HepG2 (cell line): Measurements from ENCODE around the gene AIF1. TPM values are rescaled to one million over a fixed set of nuclear protein-coding genes. Genes with fewer than 3 reads are reported as not detected.

Source experiments
- ATRX ChIP-seq: sonication (generic); formaldehyde crosslinking; IDR thresholded peaks from 2 replicates; pipeline ENCODE4 v1.4.0; 2020; ENCODE audit warnings: missing genetic modification reagents, borderline replicate concordance
- IKZF1 ChIP-seq: fragments of 450-650 bp; IDR thresholded peaks from 2 replicates; pipeline ENCODE4 v1.7.1; 2016
- KLF12 ChIP-seq: sonication (generic); formaldehyde crosslinking; IDR thresholded peaks from 2 replicates; pipeline ENCODE4 v1.4.0; 2020; ENCODE audit warnings: missing genetic modification reagents, borderline replicate concordance
- MIER2 ChIP-seq: IDR thresholded peaks from 2 replicates; pipeline ENCODE4 v1.6.1; 2016; ENCODE audit warnings: missing biosample characterization, missing genetic modification reagents
- NCOR1 ChIP-seq: fragments of 200-600 bp; sonication (generic); IDR thresholded peaks from 2 replicates; pipeline ENCODE4 v1.7.0; 2017; ENCODE audit warnings: antibody characterized with exemption, low read length, borderline replicate concordance
- NR1H2 ChIP-seq: sonication (generic); formaldehyde crosslinking; IDR thresholded peaks from 2 replicates; pipeline ENCODE4 v1.8.1; 2022; ENCODE audit warnings: low read depth, missing genetic modification reagents, borderline replicate concordance
- POLR2AphosphoS5 ChIP-seq: IDR thresholded peaks from 2 replicates; pipeline ENCODE4 v1.6.1; 2012; ENCODE audit warnings: low read depth, low read length
- SALL1 ChIP-seq: sonication (generic); formaldehyde crosslinking; IDR thresholded peaks from 2 replicates; pipeline ENCODE4 v1.8.0; 2022; ENCODE audit warnings: mild to moderate bottlenecking, missing genetic modification reagents
- SALL2 ChIP-seq: sonication (generic); formaldehyde crosslinking; IDR thresholded peaks from 2 replicates; pipeline ENCODE4 v1.8.1; 2023; ENCODE audit warnings: mild to moderate bottlenecking, missing genetic modification reagents, inconsistent platforms
- ZBTB38 ChIP-seq: sonication (generic); formaldehyde crosslinking; IDR thresholded peaks from 2 replicates; pipeline ENCODE4 v1.5.1; 2020; ENCODE audit warnings: mild to moderate bottlenecking, missing genetic modification reagents
- ZNF24 ChIP-seq: fragments of 450-650 bp; IDR thresholded peaks from 2 replicates; pipeline ENCODE4 v1.6.1; 2017; ENCODE audit warnings: antibody characterized with exemption, mild to moderate bottlenecking
- ZNF724P ChIP-seq: sonication (generic); formaldehyde crosslinking; IDR thresholded peaks from 2 replicates; pipeline ENCODE4 v1.8.0; 2022; ENCODE audit warnings: missing genetic modification reagents, borderline replicate concordance
- polyA plus RNA-seq, 8 experiments: library from polyadenylated mRNA; depleted of rRNA in 3 of 8; stranded (reverse) in 7 of 8; unstranded in 1 of 8; fragments of >200 nt; fragmentation: Illumina TruSeq in 4 of 8; extraction: Trizol in 4 of 8; gene quantifications; 2 replicates each; pipeline versions ENCODE4 v1.2.1 to v1.2.3, GENCODE V29; 2011 to 2016; ENCODE audit warnings: low read depth in 4 of 8, missing spikeins in 1 of 8, mixed read lengths in 1 of 8; ENCODE audit not compliant: insufficient read depth in 1 of 8
- total RNA-seq, 5 experiments: library from RNA; depleted of rRNA; stranded (reverse); fragments of >200 nt; fragmentation: Illumina TruSeq; extraction: Trizol; gene quantifications; 2 replicates each; pipeline ENCODE4 v1.2.3, GENCODE V29; 2016; ENCODE audit warnings: low read depth in 1 of 5
- TF ChIP-seq, protein P1 (sequence below), 2 experiments: fragments of 450-650 bp in 1 of 2; sonication (generic) in 1 of 2; formaldehyde crosslinking in 1 of 2; IDR thresholded peaks; 2 replicates each; pipeline versions ENCODE4 v1.6.1 to v1.8.0; 2016 to 2022; ENCODE audit warnings: antibody characterized with exemption in 1 of 2, mild to moderate bottlenecking in 1 of 2, missing genetic modification reagents in 1 of 2
- TF ChIP-seq, protein P2 (sequence below): sonication (generic); formaldehyde crosslinking; conservative IDR thresholded peaks from 2 replicates; pipeline ENCODE4 v1.5.0; 2020; ENCODE audit warnings: missing genetic modification reagents
- TF ChIP-seq, protein P3 (sequence below): sonication (generic); formaldehyde crosslinking; IDR thresholded peaks from 2 replicates; pipeline ENCODE4 v1.5.1; 2020; ENCODE audit warnings: mild to moderate bottlenecking, missing genetic modification reagents, borderline replicate concordance
- TF ChIP-seq, protein P4 (sequence below): sonication (generic); formaldehyde crosslinking; IDR thresholded peaks from 2 replicates; pipeline ENCODE4 v1.5.0; 2020; ENCODE audit warnings: missing genetic modification reagents

AIF1 gene
- total and polyA plus RNA-seq, 2 of the 13 experiments (the other 11 are each of a cell fraction or from before 2014, with no cell fraction given): 1.5 TPM; not detected in 1

DNA sequence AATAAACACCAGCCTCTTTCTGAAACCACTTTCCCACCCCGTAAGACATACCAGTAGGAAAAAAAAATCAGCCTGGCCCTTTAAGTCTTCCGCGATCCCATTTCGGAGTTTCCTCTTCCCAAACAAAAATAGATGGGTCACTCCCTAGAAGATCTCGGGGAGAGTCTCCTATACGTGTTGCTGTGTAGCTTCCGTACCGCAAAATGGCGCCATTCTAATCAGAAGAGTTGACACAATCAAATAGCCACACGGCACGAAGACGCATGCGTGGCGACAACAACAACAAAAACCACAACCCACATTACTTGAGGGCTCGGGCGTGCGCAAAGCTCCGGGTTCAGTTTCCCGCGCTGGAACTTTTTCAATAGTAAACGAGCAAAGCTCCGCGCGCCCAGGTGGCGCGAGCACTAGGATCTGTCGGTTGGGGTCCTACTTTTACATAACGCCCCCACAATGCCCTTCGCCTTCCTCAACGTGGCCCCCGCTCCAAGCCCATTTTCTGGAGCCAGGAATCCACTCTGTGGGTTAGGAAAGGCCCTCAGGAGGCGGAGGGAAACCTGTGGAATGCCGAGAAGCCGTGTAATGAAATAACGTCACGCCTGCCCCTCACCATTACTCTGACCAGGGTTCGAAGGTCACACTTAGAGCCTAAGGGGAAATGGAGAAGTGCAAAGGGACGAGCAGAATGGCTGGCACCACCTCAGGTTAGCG lies 49.9 kb downstream of the AIF1 start, which contains the start of gene GPANK1 (continued):
- TF ChIP-seq, protein P1, sequence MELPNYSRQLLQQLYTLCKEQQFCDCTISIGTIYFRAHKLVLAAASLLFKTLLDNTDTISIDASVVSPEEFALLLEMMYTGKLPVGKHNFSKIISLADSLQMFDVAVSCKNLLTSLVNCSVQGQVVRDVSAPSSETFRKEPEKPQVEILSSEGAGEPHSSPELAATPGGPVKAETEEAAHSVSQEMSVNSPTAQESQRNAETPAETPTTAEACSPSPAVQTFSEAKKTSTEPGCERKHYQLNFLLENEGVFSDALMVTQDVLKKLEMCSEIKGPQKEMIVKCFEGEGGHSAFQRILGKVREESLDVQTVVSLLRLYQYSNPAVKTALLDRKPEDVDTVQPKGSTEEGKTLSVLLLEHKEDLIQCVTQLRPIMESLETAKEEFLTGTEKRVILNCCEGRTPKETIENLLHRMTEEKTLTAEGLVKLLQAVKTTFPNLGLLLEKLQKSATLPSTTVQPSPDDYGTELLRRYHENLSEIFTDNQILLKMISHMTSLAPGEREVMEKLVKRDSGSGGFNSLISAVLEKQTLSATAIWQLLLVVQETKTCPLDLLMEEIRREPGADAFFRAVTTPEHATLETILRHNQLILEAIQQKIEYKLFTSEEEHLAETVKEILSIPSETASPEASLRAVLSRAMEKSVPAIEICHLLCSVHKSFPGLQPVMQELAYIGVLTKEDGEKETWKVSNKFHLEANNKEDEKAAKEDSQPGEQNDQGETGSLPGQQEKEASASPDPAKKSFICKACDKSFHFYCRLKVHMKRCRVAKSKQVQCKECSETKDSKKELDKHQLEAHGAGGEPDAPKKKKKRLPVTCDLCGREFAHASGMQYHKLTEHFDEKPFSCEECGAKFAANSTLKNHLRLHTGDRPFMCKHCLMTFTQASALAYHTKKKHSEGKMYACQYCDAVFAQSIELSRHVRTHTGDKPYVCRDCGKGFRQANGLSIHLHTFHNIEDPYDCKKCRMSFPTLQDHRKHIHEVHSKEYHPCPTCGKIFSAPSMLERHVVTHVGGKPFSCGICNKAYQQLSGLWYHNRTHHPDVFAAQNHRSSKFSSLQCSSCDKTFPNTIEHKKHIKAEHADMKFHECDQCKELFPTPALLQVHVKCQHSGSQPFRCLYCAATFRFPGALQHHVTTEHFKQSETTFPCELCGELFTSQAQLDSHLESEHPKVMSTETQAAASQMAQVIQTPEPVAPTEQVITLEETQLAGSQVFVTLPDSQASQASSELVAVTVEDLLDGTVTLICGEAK (IDR thresholded peaks at IDR 0.05): no peak
- TF ChIP-seq, protein P1 (CRISPR knock-in tag; IDR thresholded peaks at IDR 0.05): no peak; the same call in 1 of the 2 replicates
- TF ChIP-seq NR1H2 (CRISPR knock-in tag): no peak
- TF ChIP-seq MIER2: no peak
- peak; percentile 68 for TF ChIP-seq POLR2AphosphoS5
- TF ChIP-seq, protein P2, sequence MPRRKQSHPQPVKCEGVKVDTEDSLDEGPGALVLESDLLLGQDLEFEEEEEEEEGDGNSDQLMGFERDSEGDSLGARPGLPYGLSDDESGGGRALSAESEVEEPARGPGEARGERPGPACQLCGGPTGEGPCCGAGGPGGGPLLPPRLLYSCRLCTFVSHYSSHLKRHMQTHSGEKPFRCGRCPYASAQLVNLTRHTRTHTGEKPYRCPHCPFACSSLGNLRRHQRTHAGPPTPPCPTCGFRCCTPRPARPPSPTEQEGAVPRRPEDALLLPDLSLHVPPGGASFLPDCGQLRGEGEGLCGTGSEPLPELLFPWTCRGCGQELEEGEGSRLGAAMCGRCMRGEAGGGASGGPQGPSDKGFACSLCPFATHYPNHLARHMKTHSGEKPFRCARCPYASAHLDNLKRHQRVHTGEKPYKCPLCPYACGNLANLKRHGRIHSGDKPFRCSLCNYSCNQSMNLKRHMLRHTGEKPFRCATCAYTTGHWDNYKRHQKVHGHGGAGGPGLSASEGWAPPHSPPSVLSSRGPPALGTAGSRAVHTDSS: no peak
- no peak for TF ChIP-seq ZNF24
- TF ChIP-seq, protein P3, sequence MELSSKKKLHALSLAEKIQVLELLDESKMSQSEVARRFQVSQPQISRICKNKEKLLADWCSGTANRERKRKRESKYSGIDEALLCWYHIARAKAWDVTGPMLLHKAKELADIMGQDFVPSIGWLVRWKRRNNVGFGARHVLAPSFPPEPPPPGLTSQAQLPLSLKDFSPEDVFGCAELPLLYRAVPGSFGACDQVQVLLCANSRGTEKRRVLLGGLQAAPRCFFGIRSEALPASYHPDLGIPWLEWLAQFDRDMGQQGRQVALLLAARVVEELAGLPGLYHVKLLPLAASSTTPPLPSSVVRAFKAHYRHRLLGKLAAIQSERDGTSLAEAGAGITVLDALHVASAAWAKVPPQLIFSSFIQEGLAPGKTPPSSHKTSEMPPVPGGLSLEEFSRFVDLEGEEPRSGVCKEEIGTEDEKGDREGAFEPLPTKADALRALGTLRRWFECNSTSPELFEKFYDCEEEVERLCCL (CRISPR knock-in tag): no peak
- no peak for TF ChIP-seq IKZF1
- TF ChIP-seq NCOR1: peak; percentile 58; the same call in 1 of the 2 replicates
- TF ChIP-seq ZBTB38 (CRISPR knock-in tag): peak; percentile 35; the same call in 1 of the 2 replicates
- TF ChIP-seq, protein P4, sequence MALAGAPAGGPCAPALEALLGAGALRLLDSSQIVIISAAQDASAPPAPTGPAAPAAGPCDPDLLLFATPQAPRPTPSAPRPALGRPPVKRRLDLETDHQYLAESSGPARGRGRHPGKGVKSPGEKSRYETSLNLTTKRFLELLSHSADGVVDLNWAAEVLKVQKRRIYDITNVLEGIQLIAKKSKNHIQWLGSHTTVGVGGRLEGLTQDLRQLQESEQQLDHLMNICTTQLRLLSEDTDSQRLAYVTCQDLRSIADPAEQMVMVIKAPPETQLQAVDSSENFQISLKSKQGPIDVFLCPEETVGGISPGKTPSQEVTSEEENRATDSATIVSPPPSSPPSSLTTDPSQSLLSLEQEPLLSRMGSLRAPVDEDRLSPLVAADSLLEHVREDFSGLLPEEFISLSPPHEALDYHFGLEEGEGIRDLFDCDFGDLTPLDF (CRISPR knock-in tag): peak; percentile 97
- peak; percentile 75 for TF ChIP-seq SALL1
- peak; percentile 96; the same call in 1 of the 2 replicates for TF ChIP-seq ZNF724P (CRISPR knock-in tag)
- TF ChIP-seq SALL2 (CRISPR knock-in tag): no peak
- 0 out of 2 replicates have a peak, but pooled peaks have one; percentile 28 for TF ChIP-seq KLF12 (CRISPR knock-in tag)
- TF ChIP-seq ATRX (CRISPR knock-in tag): no peak
